ENCODE data around the gene SLC9A5.

SLC9A5 gene

GRCh38 chr16:67206129-67206837 is 42.5 kb upstream of the SLC9A5 start:
- Histone ChIP-seq H3K79me2 (no peaks in the 10 kb centered on the region), H3K4me3 (ENCODE audit: low read depth, low read length) (no peak overlapping the region), H3K9ac (no peak overlapping the region), H3K9me3 (ENCODE audit: control insufficient read depth, low read length) (no peaks in the 10 kb centered on the region), H3K36me3 (ENCODE audit: control insufficient read depth, insufficient read depth, low read length) (no peaks in the 10 kb centered on the region), H3K4me1 (peaks cover 39% of the 10 kb centered on the region), H2AFZ (no peak overlapping the region), H3K27me3 (ENCODE audit: control insufficient read depth, insufficient read depth, low read length) (no peaks in the 10 kb centered on the region), H3K4me2 (ENCODE audit: low read length) (no peak overlapping the region), H3K27ac (peak overlapping the region; percentile 29)
- no peak for TF ChIP-seq CTCF (IDR thresholded peaks at IDR 0.05)

- H2AFZ ChIP-seq, result no peak overlapping the region
- H3K4me1 ChIP-seq, result peaks cover 44% of the 10 kb centered on the region
- no peak for TF ChIP-seq CTCF (IDR thresholded peaks at IDR 0.05)
- no peak overlapping the region for H3K4me2 ChIP-seq (ENCODE audit: low read length)
- no peaks in the 10 kb centered on the region for H3K79me2 ChIP-seq
- H3K27ac ChIP-seq, result no peak overlapping the region
- no peak overlapping the region for H3K4me3 ChIP-seq (ENCODE audit: low read depth, low read length)
- no peaks in the 10 kb centered on the region for H3K36me3 ChIP-seq (ENCODE audit: control insufficient read depth, insufficient read depth, low read length)
- H3K9ac ChIP-seq, result no peak overlapping the region
- no peaks in the 10 kb centered on the region for H3K27me3 ChIP-seq (ENCODE audit: control insufficient read depth, insufficient read depth, low read length)
- no peaks in the 10 kb centered on the region for H3K9me3 ChIP-seq (ENCODE audit: control insufficient read depth, low read length)
These were observed 41.9 kb upstream of the SLC9A5 start for GRCh38 chr16:67206838-67207248.

GRCh38 chr16:67207249-67208091 is 41.3 kb upstream of the SLC9A5 start:
- Histone ChIP-seq H3K9ac (no peak overlapping the region), H3K9me3 (ENCODE audit: control insufficient read depth, low read length) (no peaks in the 10 kb centered on the region), H3K36me3 (ENCODE audit: control insufficient read depth, insufficient read depth, low read length) (no peaks in the 10 kb centered on the region)

GRCh38 chr16:67208154-67208896 is 40.5 kb upstream of the SLC9A5 start:
- Histone ChIP-seq H3K4me2 (ENCODE audit: low read length) (no peak overlapping the region), H3K9me3 (ENCODE audit: control insufficient read depth, low read length) (no peaks in the 10 kb centered on the region), H3K9ac (no peak overlapping the region), H3K27ac (no peak overlapping the region), H3K4me1 (peaks cover 45% of the 10 kb centered on the region), H3K4me3 (ENCODE audit: low read depth, low read length) (no peak overlapping the region), H3K79me2 (no peaks in the 10 kb centered on the region), H2AFZ (no peak overlapping the region), H3K36me3 (ENCODE audit: control insufficient read depth, insufficient read depth, low read length) (no peaks in the 10 kb centered on the region), H3K27me3 (ENCODE audit: control insufficient read depth, insufficient read depth, low read length) (no peaks in the 10 kb centered on the region)
- TF ChIP-seq CTCF (IDR thresholded peaks at IDR 0.05), result no peak

More at GRCh38 chr16:67207249-67208091, 41.3 kb upstream of the SLC9A5 start:
- H3K79me2 ChIP-seq, result no peaks in the 10 kb centered on the region
- no peak overlapping the region for H3K27ac ChIP-seq
- peaks cover 44% of the 10 kb centered on the region for H3K4me1 ChIP-seq
- no peak for TF ChIP-seq CTCF (IDR thresholded peaks at IDR 0.05)
- no peak overlapping the region for H3K4me2 ChIP-seq (ENCODE audit: low read length)
- no peak overlapping the region for H3K4me3 ChIP-seq (ENCODE audit: low read depth, low read length)
- H3K27me3 ChIP-seq (ENCODE audit: control insufficient read depth, insufficient read depth, low read length), result no peaks in the 10 kb centered on the region
- H2AFZ ChIP-seq, result no peak overlapping the region
